Prostate gland (tissue), 2 donors: Measurements from ENCODE around the gene SGCD. TPM values are rescaled to one million over a fixed set of nuclear protein-coding genes. Genes with fewer than 3 reads are reported as not detected.

Experiments
- DNase-seq: peaks from one replicate; pipeline ENCODE4 v3.0.0-alpha.2; 2019; ENCODE audit warnings: low spot score
- H3K27ac ChIP-seq, 2 donors: fragments of 200-600 bp; sonication (generic); 2 replicates each; pipeline ENCODE4 v1.5.1; 2017 to 2019
- H3K27me3 ChIP-seq: fragments of 200-600 bp; sonication (generic); replicated peaks from 2 replicates; pipeline ENCODE4 v1.5.1; 2019; ENCODE audit not compliant: insufficient read depth
- H3K36me3 ChIP-seq, 2 donors: fragments of 200-600 bp; sonication (generic); 1 replicate in 1 of 2; 2 replicates in 1 of 2; pipeline versions ENCODE4 v1.5.1 to v1.8.1; 2017 to 2019
- H3K4me1 ChIP-seq: fragments of 200-600 bp; sonication (generic); replicated peaks from 2 replicates; pipeline ENCODE4 v1.5.1; 2019
- H3K4me3 ChIP-seq, 2 donors: fragments of 200-600 bp; sonication (generic); 2 replicates each; pipeline ENCODE4 v1.5.1; 2017 to 2019
- H3K9me3 ChIP-seq: fragments of 200-600 bp; sonication (generic); 2 replicates; pipeline ENCODE4 v1.5.1; 2017
- CTCF ChIP-seq, 4 experiments: fragments of 200-600 bp in 2 of 4; fragments of 450-650 bp in 2 of 4; sonication (generic) in 2 of 4; IDR thresholded peaks; 1 replicate in 3 of 4; 2 replicates in 1 of 4; pipeline ENCODE4 v1.5.1; 2016 to 2019; ENCODE audit warnings: antibody characterized with exemption in 4 of 4, mild to moderate bottlenecking in 2 of 4, moderate library complexity in 2 of 4
- POLR2A ChIP-seq: fragments of 450-650 bp; IDR thresholded peaks from one replicate; pipeline ENCODE4 v1.6.1; 2016; ENCODE audit warnings: antibody characterized with exemption, mild to moderate bottlenecking
- POLR2AphosphoS5 ChIP-seq: sonication (generic); formaldehyde crosslinking; IDR thresholded peaks from one replicate; pipeline ENCODE4 v1.6.1; 2017; ENCODE audit warnings: antibody characterized with exemption
- WGBS: methylation state at CpG from one replicate; pipeline ENCODE4 v1.1.5; 2018; 5-methylcytosine and 5-hydroxymethylcytosine counted together
- intact Hi-C: fragments of 100-400 bp; cut with DNase I; formaldehyde crosslinking; loops from one replicate; pipeline ENCODE4 v1.14.2; 2022
- total RNA-seq, 2 donors: library from RNA; depleted of rRNA; stranded (reverse); fragments of >200 nt; gene quantifications; one replicate each; pipeline ENCODE4 v1.1.0, GENCODE V29; 2016

SGCD gene
- total RNA-seq, 2 donors from 2014 or later: 3.2 to 3.6 TPM

DNA sequence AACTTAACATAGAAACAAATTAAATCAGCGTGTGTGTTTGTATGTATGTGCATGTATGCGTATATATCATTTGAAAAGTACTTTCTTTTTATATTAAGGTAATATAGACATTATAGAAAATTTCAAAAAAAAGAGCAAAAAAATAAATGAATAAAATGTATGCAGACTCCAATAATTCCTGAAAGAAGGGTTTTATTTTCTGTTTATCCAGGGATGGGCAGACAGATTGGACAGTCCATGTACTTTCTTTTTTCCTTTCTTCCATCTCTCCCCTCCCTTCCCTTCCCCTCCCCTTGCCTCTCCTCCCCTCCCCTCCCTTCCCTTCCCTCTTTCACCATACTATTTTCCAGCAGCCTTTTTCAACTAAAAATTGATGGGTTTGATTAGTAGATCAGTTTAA lies 123.8 kb downstream of the SGCD start:
- Histone ChIP-seq H3K4me1 (no peaks in the 10 kb centered on the region), H3K27ac (no peak overlapping the region), H3K27me3 (no peaks in the 10 kb centered on the region), H3K36me3 (no peaks in the 10 kb centered on the region), H3K9me3 (no peaks in the 10 kb centered on the region), H3K4me3 (no peak overlapping the region)
- WGBS: 90% methylated on average over 2 of the region's 2 CpGs
- intact Hi-C loops: no loop called here
- no peak for DNase-seq
- no peak for TF ChIP-seq CTCF (IDR thresholded peaks at IDR 0.05)
- TF ChIP-seq POLR2AphosphoS5: no peak
- no peak for TF ChIP-seq POLR2A

GRCh38 chr5:156451505-156451904 lies 124.5 kb downstream of the SGCD start:
- Histone ChIP-seq H3K27ac (no peak overlapping the region), H3K4me3 (no peak overlapping the region), H3K27me3 (no peaks in the 10 kb centered on the region), H3K36me3 (no peaks in the 10 kb centered on the region), H3K4me1 (no peaks in the 10 kb centered on the region), H3K9me3 (no peaks in the 10 kb centered on the region)
- 96% methylated on average over 1 of the region's 1 CpG for whole genome bisulfite sequencing
- no peak for DNase-seq
- TF ChIP-seq POLR2A (no peak), CTCF (IDR thresholded peaks at IDR 0.05) (no peak), POLR2AphosphoS5 (no peak)
- intact Hi-C loops: no loop called here

GRCh38 chr5:156456857-156457256 lies 129.9 kb downstream of the SGCD start:
- DNase-seq: no peak
- H3K36me3 ChIP-seq: no peaks in the 10 kb centered on the region
- intact Hi-C loops: no loop called here
- H3K27ac ChIP-seq: no peak overlapping the region
- H3K4me1 ChIP-seq: no peaks in the 10 kb centered on the region
- no peaks in the 10 kb centered on the region for H3K27me3 ChIP-seq
- H3K4me3 ChIP-seq: no peak overlapping the region
- no peaks in the 10 kb centered on the region for H3K9me3 ChIP-seq
- TF ChIP-seq POLR2A (no peak), POLR2AphosphoS5 (no peak), CTCF (IDR thresholded peaks at IDR 0.05) (no peak)

GRCh38 chr5:156459812-156460385 lies 132.9 kb downstream of the SGCD start:
- no peak overlapping the region for H3K4me3 ChIP-seq
- no peak for DNase-seq
- intact Hi-C loops: no loop called here
- H3K4me1 ChIP-seq: no peaks in the 10 kb centered on the region
- H3K27me3 ChIP-seq: no peaks in the 10 kb centered on the region
- H3K9me3 ChIP-seq: no peaks in the 10 kb centered on the region
- WGBS: 45% methylated on average over 1 of the region's 1 CpG
- no peak overlapping the region for H3K27ac ChIP-seq
- TF ChIP-seq POLR2A (no peak), CTCF (IDR thresholded peaks at IDR 0.05) (no peak), POLR2AphosphoS5 (no peak)
- H3K36me3 ChIP-seq: no peaks in the 10 kb centered on the region

DNA sequence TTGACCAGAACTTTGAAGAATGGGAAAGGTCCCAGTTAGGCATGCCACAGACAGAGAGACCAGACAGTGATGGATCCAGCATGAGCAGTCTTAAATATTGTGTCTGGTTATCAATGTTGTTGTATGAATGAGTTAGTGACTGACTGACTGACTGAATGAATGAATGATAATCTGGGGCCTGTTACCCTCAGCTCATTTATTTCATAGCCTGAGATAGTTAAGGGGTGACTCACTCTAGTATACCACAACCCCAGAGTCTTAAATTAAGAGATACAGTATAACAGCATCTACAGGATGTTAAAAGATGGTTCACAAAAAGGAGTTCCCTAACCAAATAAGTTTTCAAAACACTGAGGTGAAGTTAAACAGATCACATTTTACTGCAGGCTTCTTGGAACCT lies 133.5 kb downstream of the SGCD start:
- Histone ChIP-seq H3K9me3 (no peaks in the 10 kb centered on the region), H3K4me3 (no peak overlapping the region), H3K27ac (no peak overlapping the region), H3K36me3 (no peaks in the 10 kb centered on the region), H3K4me1 (no peaks in the 10 kb centered on the region), H3K27me3 (no peaks in the 10 kb centered on the region)
- TF ChIP-seq CTCF (IDR thresholded peaks at IDR 0.05) (no peak), POLR2A (no peak), POLR2AphosphoS5 (no peak)
- intact Hi-C loops: no loop called here
- DNase-seq: no peak
